Neural cell (in vitro differentiated cells): ENCODE results near the gene REXO5. TPM values are rescaled to one million over a fixed set of nuclear protein-coding genes. Genes with fewer than 3 reads are reported as not detected.

Source experiments
- H2AFZ ChIP-seq: fragments of 200-600, 300-800 bp; sonication (generic), shearing (Covaris generic); 2 replicates; pipeline ENCODE4 v1.6.0; 2014; ENCODE audit warnings: low read depth, mild to moderate bottlenecking, antibody characterized with exemption, low read length, moderate library complexity
- H3F3A ChIP-seq: fragments of 200-600 bp; shearing (Covaris generic); 2 replicates; pipeline ENCODE4 v1.6.1; 2016; ENCODE audit warnings: mild to moderate bottlenecking, moderate library complexity, mixed read lengths, antibody characterized with exemption, low read length; ENCODE audit not compliant: insufficient read depth, poor library complexity, severe bottlenecking
- H3K27ac ChIP-seq: fragments of 200-600, 300-800 bp; sonication (generic), shearing (Covaris generic); 2 replicates; pipeline ENCODE4 v1.5.1; 2014; ENCODE audit warnings: mild to moderate bottlenecking, low read length, moderate library complexity
- H3K27me3 ChIP-seq: fragments of 300-800, 200-600 bp; sonication (generic), shearing (Covaris generic); 2 replicates; pipeline ENCODE4 v1.6.0; 2014; ENCODE audit warnings: mild to moderate bottlenecking, low read depth, low read length, moderate library complexity; ENCODE audit not compliant: insufficient read depth
- H3K36me3 ChIP-seq: fragments of 300-800, 200-600 bp; sonication (generic), shearing (Covaris generic); 2 replicates; pipeline ENCODE4 v1.5.1; 2014; ENCODE audit warnings: mild to moderate bottlenecking, antibody characterized with exemption, low read length, moderate library complexity; ENCODE audit not compliant: insufficient read depth
- H3K4me2 ChIP-seq: fragments of 300-800, 200-600 bp; sonication (generic), shearing (Covaris generic); 2 replicates; pipeline ENCODE4 v1.6.0; 2014; ENCODE audit warnings: mild to moderate bottlenecking, low read length
- H3K4me3 ChIP-seq: fragments of 300-800, 200-600 bp; sonication (generic), shearing (Covaris generic); 2 replicates; pipeline ENCODE4 v1.5.1; 2014; ENCODE audit warnings: mild to moderate bottlenecking, low read length, moderate library complexity
- H3K79me2 ChIP-seq: fragments of 200-600 bp; shearing (Covaris generic); replicated peaks from 2 replicates; pipeline ENCODE4 v1.6.0; 2014; ENCODE audit warnings: mild to moderate bottlenecking, low read length, moderate library complexity; ENCODE audit not compliant: insufficient read depth
- H3K9ac ChIP-seq: fragments of 300-800, 200-600 bp; sonication (generic), shearing (Covaris generic); 2 replicates; pipeline ENCODE4 v1.6.1; 2016; ENCODE audit warnings: mild to moderate bottlenecking, low read length, mixed read lengths
- H3K9me2 ChIP-seq: fragments of 200-600 bp; shearing (Covaris generic); 2 replicates; pipeline ENCODE4 v1.6.1; 2016; ENCODE audit warnings: mild to moderate bottlenecking, low read length, mixed read lengths; ENCODE audit not compliant: insufficient read depth
- H3K9me3 ChIP-seq: fragments of 200-600, 300-800 bp; sonication (generic), shearing (Covaris generic); 2 replicates; pipeline ENCODE4 v1.6.1; 2016; ENCODE audit warnings: mild to moderate bottlenecking, mixed run types, low read length, moderate library complexity, mixed read lengths
- H4K20me1 ChIP-seq: fragments of 200-600 bp; shearing (Covaris generic); 2 replicates; pipeline ENCODE4 v1.6.1; 2016; ENCODE audit warnings: mild to moderate bottlenecking, mixed run types; ENCODE audit not compliant: insufficient read depth
- EP300 ChIP-seq: fragments of 450-650 bp; conservative IDR thresholded peaks from 2 replicates; pipeline ENCODE4 v1.6.1; 2014; ENCODE audit warnings: antibody characterized with exemption, mild to moderate bottlenecking, moderate library complexity; ENCODE audit not compliant: poor library complexity, severe bottlenecking
- EZH2 ChIP-seq: fragments of 200-600, 300-800 bp; shearing (Covaris generic), sonication (generic); IDR thresholded peaks from 2 replicates; pipeline ENCODE4 v1.6.1; 2014; ENCODE audit warnings: antibody characterized with exemption, low read length, borderline replicate concordance, mild to moderate bottlenecking; ENCODE audit not compliant: insufficient read depth, poor library complexity, severe bottlenecking
- MXI1 ChIP-seq: fragments of 450-650 bp; conservative IDR thresholded peaks from 2 replicates; pipeline ENCODE4 v1.6.1; 2014; ENCODE audit warnings: antibody characterized with exemption, mild to moderate bottlenecking; ENCODE audit not compliant: poor library complexity, severe bottlenecking
- POLR2AphosphoS5 ChIP-seq: IDR thresholded peaks from 2 replicates; pipeline ENCODE4 v1.6.1; 2012
- RAD21 ChIP-seq: fragments of 450-650 bp; conservative IDR thresholded peaks from 2 replicates; pipeline ENCODE4 v1.6.1; 2014; ENCODE audit warnings: antibody characterized with exemption, mild to moderate bottlenecking, moderate library complexity
- SMC3 ChIP-seq: fragments of 450-650 bp; conservative IDR thresholded peaks from 2 replicates; pipeline ENCODE4 v1.6.1; 2014; ENCODE audit warnings: antibody characterized with exemption, mild to moderate bottlenecking, moderate library complexity; ENCODE audit not compliant: poor library complexity
- TAF1 ChIP-seq: IDR thresholded peaks from 2 replicates; pipeline ENCODE4 v1.6.1; 2012; ENCODE audit warnings: low read depth
- polyA plus RNA-seq: library from polyadenylated mRNA; depleted of rRNA; stranded (reverse); fragments of >200 nt; gene quantifications from 2 replicates; pipeline ENCODE4 v1.2.3, GENCODE V29; 2014
- TF ChIP-seq, protein P1 (sequence below): fragments of 450-650 bp; IDR thresholded peaks from 2 replicates; pipeline ENCODE4 v1.5.1; 2014; ENCODE audit warnings: antibody characterized with exemption, mild to moderate bottlenecking, moderate library complexity; ENCODE audit not compliant: poor library complexity, severe bottlenecking
- TF ChIP-seq, protein P2 (sequence below): IDR thresholded peaks from 2 replicates; pipeline ENCODE4 v1.6.1; 2012; ENCODE audit warnings: borderline replicate concordance

Gene REXO5
- polyA plus RNA-seq, 1 donor from 2014 or later = 11.2 TPM

DNA sequence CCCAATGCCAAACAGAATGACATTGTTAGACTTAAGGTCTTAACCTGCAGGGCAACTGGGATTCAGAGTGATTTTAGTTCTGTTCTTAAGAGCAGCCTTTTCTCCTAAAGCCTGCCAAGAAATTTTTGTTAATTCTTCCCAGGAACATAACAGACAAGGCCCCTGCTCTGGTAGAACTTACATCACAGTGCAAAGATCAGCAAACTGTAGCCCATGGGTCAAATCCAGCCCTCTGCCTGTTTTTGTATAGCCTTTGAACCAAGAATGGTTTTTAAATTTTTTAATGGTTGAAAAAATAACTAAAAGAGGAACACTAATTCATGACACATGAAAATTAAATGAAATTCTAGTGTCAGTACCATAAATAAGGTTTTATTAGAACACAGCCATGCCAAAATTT is 38.8 kb upstream of the REXO5 start:
- Histone ChIP-seq H3K27ac (no peak overlapping the region), H3K4me2 (no peak overlapping the region), H4K20me1 (no peaks in the 10 kb centered on the region), H2AFZ (no peak overlapping the region), H3K36me3 (no peaks in the 10 kb centered on the region), H3K4me3 (no peak overlapping the region), H3F3A (no peaks in the 10 kb centered on the region), H3K9me3 (no peaks in the 10 kb centered on the region), H3K27me3 (no peaks in the 10 kb centered on the region), H3K9ac (no peak overlapping the region), H3K79me2 (no peaks in the 10 kb centered on the region), H3K9me2 (no peaks in the 10 kb centered on the region)
- TF ChIP-seq EZH2 = no peak
- TF ChIP-seq, protein P1, sequence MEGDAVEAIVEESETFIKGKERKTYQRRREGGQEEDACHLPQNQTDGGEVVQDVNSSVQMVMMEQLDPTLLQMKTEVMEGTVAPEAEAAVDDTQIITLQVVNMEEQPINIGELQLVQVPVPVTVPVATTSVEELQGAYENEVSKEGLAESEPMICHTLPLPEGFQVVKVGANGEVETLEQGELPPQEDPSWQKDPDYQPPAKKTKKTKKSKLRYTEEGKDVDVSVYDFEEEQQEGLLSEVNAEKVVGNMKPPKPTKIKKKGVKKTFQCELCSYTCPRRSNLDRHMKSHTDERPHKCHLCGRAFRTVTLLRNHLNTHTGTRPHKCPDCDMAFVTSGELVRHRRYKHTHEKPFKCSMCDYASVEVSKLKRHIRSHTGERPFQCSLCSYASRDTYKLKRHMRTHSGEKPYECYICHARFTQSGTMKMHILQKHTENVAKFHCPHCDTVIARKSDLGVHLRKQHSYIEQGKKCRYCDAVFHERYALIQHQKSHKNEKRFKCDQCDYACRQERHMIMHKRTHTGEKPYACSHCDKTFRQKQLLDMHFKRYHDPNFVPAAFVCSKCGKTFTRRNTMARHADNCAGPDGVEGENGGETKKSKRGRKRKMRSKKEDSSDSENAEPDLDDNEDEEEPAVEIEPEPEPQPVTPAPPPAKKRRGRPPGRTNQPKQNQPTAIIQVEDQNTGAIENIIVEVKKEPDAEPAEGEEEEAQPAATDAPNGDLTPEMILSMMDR = no peak
- TF ChIP-seq RAD21 = no peak
- no peak for TF ChIP-seq EP300
- no peak for TF ChIP-seq MXI1
- TF ChIP-seq, protein P2, sequence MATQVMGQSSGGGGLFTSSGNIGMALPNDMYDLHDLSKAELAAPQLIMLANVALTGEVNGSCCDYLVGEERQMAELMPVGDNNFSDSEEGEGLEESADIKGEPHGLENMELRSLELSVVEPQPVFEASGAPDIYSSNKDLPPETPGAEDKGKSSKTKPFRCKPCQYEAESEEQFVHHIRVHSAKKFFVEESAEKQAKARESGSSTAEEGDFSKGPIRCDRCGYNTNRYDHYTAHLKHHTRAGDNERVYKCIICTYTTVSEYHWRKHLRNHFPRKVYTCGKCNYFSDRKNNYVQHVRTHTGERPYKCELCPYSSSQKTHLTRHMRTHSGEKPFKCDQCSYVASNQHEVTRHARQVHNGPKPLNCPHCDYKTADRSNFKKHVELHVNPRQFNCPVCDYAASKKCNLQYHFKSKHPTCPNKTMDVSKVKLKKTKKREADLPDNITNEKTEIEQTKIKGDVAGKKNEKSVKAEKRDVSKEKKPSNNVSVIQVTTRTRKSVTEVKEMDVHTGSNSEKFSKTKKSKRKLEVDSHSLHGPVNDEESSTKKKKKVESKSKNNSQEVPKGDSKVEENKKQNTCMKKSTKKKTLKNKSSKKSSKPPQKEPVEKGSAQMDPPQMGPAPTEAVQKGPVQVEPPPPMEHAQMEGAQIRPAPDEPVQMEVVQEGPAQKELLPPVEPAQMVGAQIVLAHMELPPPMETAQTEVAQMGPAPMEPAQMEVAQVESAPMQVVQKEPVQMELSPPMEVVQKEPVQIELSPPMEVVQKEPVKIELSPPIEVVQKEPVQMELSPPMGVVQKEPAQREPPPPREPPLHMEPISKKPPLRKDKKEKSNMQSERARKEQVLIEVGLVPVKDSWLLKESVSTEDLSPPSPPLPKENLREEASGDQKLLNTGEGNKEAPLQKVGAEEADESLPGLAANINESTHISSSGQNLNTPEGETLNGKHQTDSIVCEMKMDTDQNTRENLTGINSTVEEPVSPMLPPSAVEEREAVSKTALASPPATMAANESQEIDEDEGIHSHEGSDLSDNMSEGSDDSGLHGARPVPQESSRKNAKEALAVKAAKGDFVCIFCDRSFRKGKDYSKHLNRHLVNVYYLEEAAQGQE = no peak
- TF ChIP-seq SMC3 = no peak
- no peak for TF ChIP-seq POLR2AphosphoS5
- no peak for TF ChIP-seq TAF1

DNA sequence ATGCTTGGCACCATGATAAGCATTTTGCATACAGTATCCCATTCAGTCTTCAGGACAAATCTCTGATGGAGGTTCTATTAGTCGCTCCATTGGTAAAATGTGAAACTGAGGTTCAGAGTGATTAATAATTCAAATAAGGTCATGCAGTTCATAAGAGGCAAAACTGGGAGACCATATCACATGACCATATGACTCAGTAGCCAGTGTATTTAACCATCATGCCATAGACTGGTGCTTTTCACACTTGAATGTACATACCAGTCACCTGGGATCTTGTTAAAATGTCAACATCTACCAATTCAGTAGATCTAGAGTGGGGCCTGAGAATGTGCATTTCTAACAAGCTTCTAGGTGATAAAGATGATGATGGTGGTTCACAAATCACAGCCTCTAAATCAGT is 38.2 kb upstream of the REXO5 start:
- H3K4me2 ChIP-seq = no peak overlapping the region
- no peaks in the 10 kb centered on the region for H3K79me2 ChIP-seq
- no peaks in the 10 kb centered on the region for H3K27me3 ChIP-seq
- H3K9ac ChIP-seq = no peak overlapping the region
- H3K9me3 ChIP-seq = no peaks in the 10 kb centered on the region
- H3K27ac ChIP-seq = no peak overlapping the region
- no peaks in the 10 kb centered on the region for H4K20me1 ChIP-seq
- no peaks in the 10 kb centered on the region for H3K9me2 ChIP-seq
- H3K4me3 ChIP-seq = no peak overlapping the region
- H2AFZ ChIP-seq = no peak overlapping the region
- H3F3A ChIP-seq = no peaks in the 10 kb centered on the region
- H3K36me3 ChIP-seq = no peaks in the 10 kb centered on the region
- TF ChIP-seq EP300 (no peak), MXI1 (no peak), SMC3 (no peak), TAF1 (no peak), EZH2 (no peak), RAD21 (no peak), POLR2AphosphoS5 (no peak)
- TF ChIP-seq, protein P1 = no peak
- TF ChIP-seq, protein P2 = no peak
